Prostate gland (tissue), 2 donors: ENCODE results near the gene FOXRED1.

Experiments used
- POLR2A ChIP-seq: fragments of 450-650 bp; IDR thresholded peaks from one replicate; pipeline ENCODE4 v1.6.1; 2016; ENCODE audit warnings: antibody characterized with exemption, mild to moderate bottlenecking
- TF ChIP-seq, protein P1 (sequence below), 4 experiments: fragments of 200-600 bp in 2 of 4; fragments of 450-650 bp in 2 of 4; sonication (generic) in 2 of 4; IDR thresholded peaks; 1 replicate in 3 of 4; 2 replicates in 1 of 4; pipeline ENCODE4 v1.5.1; 2016 to 2019; ENCODE audit warnings: antibody characterized with exemption in 4 of 4, mild to moderate bottlenecking in 2 of 4, moderate library complexity in 2 of 4

- no peak for TF ChIP-seq POLR2A
- TF ChIP-seq, protein P1, sequence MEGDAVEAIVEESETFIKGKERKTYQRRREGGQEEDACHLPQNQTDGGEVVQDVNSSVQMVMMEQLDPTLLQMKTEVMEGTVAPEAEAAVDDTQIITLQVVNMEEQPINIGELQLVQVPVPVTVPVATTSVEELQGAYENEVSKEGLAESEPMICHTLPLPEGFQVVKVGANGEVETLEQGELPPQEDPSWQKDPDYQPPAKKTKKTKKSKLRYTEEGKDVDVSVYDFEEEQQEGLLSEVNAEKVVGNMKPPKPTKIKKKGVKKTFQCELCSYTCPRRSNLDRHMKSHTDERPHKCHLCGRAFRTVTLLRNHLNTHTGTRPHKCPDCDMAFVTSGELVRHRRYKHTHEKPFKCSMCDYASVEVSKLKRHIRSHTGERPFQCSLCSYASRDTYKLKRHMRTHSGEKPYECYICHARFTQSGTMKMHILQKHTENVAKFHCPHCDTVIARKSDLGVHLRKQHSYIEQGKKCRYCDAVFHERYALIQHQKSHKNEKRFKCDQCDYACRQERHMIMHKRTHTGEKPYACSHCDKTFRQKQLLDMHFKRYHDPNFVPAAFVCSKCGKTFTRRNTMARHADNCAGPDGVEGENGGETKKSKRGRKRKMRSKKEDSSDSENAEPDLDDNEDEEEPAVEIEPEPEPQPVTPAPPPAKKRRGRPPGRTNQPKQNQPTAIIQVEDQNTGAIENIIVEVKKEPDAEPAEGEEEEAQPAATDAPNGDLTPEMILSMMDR (IDR thresholded peaks at IDR 0.05): no peak
Measured at GRCh38 chr11:126313826-126314225, 44.9 kb downstream of the FOXRED1 start.
